ENCODE results near the gene EFTUD2. TPM values are rescaled to one million over a fixed set of nuclear protein-coding genes. Genes with fewer than 3 reads are reported as not detected.
"Not testable (repeated sequence)": the region's sequence is repeated elsewhere in the genome, so short reads cannot be mapped to it uniquely, and the experiment has no call there.

EFTUD2 gene
- total RNA-seq, 1 experiment from 2014 or later: 179 TPM

GRCh38 chr17:44828919-44829522 lies 70.2 kb downstream of the EFTUD2 start:
- DNase-seq (ENCODE audit: low read depth in 1 of 2, low spot score in 2 of 2): no peak
- Histone ChIP-seq H3K27me3 (replicated peaks) (no peaks in the 10 kb centered on the region), H3K4me1 (replicated peaks) (peaks cover 53% of the 10 kb centered on the region), H3K4me3 (peak overlapping the region; percentile 97), H3K27ac (peak overlapping the region; percentile 89), H3K9me3 (replicated peaks) (no peaks in the 10 kb centered on the region), H3K36me3 (peaks cover 17% of the 10 kb centered on the region)

DNA sequence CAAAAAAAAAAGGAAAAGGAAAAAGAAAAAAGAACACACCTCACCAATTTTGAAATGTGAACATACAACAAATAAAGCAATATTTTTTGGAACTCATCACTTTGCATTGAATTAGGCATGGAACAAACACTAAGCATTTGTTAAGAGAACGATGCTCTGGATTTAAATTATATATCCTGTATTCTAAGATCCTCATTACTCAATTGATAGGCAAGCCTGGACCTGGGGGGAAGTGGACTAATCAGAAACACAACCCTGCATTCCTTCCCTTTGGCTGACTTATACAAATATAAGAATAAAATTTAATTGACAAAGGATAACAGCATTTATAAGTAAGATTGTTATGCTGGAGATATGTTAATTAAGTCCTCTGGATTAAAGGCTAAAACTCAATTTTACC lies 71.4 kb downstream of the EFTUD2 start:
- DNase-seq (ENCODE audit: low read depth in 1 of 2, low spot score in 2 of 2): no peak
- Histone ChIP-seq H3K4me1 (replicated peaks) (peaks cover 65% of the 10 kb centered on the region), H3K27me3 (replicated peaks) (no peaks in the 10 kb centered on the region), H3K36me3 (peaks cover 20% of the 10 kb centered on the region), H3K4me3 (peak overlapping the region; percentile 97), H3K27ac (no peak overlapping the region), H3K9me3 (replicated peaks) (no peaks in the 10 kb centered on the region)

- DNase-seq (ENCODE audit: low read depth in 1 of 2, low spot score in 2 of 2): no peak
- H3K9me3 ChIP-seq (replicated peaks): no peaks in the 10 kb centered on the region
- no peak overlapping the region for H3K27ac ChIP-seq
- H3K27me3 ChIP-seq (replicated peaks): no peaks in the 10 kb centered on the region
- peaks cover 65% of the 10 kb centered on the region for H3K4me1 ChIP-seq (replicated peaks)
- H3K4me3 ChIP-seq: no peak overlapping the region
- peaks cover 21% of the 10 kb centered on the region for H3K36me3 ChIP-seq
Observed at GRCh38 chr17:44826123-44826790, 73.0 kb downstream of the EFTUD2 start.

DNA sequence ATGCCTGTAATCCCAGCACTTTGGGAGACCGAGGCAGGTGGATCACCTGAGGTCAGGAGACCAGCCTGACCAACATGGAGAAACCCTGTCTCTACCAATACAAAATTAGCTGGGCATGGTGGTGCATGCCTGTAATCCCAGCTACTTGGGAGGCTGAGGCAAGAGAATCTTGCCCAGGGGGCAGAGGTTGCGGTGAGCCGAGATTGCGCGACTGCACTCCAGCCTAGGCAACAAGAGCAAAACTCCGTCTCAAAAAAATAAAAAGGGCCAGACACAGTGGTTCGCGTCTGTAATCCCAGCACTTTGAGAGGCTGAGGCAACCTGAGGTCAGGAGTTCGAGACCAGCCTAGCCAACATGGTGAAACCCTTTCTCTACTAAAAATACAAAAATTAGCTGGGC lies 74.0 kb downstream of the EFTUD2 start:
- Histone ChIP-seq H3K4me1 (replicated peaks) (peaks cover 64% of the 10 kb centered on the region), H3K36me3 (peaks cover 24% of the 10 kb centered on the region)
- not testable (repeated sequence) for H3K27me3 ChIP-seq (replicated peaks); H3K9me3 ChIP-seq (replicated peaks); DNase-seq (ENCODE audit: low read depth in 1 of 2, low spot score in 2 of 2); H3K4me3 ChIP-seq; H3K27ac ChIP-seq

DNA sequence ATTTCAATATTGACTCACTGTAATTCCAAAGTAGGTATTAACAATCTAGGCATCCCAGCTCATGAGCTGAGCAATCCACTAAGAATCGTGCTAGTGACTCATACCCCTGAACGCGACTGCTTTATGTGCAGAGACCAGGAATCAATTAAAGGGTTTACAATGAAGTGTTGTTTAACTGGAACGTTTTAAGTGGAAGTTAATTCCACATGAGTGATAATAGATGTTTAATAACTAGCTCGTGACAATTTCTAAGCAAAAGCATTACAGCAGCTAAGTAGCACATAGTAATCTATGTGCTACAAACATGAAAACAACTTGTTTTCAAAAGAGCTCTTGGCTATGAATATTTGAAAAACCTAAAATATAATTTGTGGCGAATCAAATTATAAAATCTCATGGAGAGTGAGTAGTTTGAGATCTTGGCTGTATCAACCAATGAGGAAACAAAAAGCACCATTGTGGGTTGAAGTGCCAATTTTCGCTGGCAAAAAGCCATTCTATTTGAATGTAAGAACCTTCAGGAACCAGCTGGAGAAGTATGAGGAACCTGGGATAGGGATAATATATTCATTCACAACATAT lies 78.5 kb downstream of the EFTUD2 start:
- Histone ChIP-seq H3K27me3 (replicated peaks) (no peaks in the 10 kb centered on the region), H3K4me3 (no peak overlapping the region), H3K36me3 (peaks cover 17% of the 10 kb centered on the region; the same call in 1 of the 2 replicates), H3K9me3 (replicated peaks) (no peaks in the 10 kb centered on the region), H3K4me1 (replicated peaks) (peaks cover 61% of the 10 kb centered on the region), H3K27ac (peak overlapping the region; percentile 58)
- DNase-seq (ENCODE audit: low read depth in 1 of 2, low spot score in 2 of 2): peak; percentile 77 to 79

DNA sequence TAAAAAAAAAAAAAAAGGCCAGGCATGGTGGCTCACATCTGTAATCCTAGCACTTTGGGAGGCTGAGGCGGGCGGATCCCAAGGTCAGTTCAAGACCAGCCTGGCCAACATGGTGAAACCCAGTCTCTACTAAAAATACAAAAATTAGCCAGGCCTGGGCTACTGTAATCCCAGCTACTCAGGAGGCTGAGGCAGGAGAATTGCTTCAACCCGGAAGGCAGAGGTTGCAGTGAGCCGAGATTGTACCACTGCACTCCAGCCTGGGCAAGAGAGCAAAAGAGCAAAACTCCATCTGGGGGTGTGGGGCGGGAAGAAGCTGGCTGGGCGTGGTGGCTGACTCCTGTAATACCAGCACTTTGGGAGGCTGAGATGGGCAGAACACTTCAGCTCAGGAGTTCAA lies 80.7 kb downstream of the EFTUD2 start:
- not testable (repeated sequence) for H3K27ac ChIP-seq; DNase-seq (ENCODE audit: low read depth in 1 of 2, low spot score in 2 of 2); H3K27me3 ChIP-seq (replicated peaks); H3K9me3 ChIP-seq (replicated peaks); H3K4me3 ChIP-seq
- H3K4me1 ChIP-seq (replicated peaks): peaks cover 68% of the 10 kb centered on the region
- peaks cover 12% of the 10 kb centered on the region; the same call in 1 of the 2 replicates for H3K36me3 ChIP-seq

DNA sequence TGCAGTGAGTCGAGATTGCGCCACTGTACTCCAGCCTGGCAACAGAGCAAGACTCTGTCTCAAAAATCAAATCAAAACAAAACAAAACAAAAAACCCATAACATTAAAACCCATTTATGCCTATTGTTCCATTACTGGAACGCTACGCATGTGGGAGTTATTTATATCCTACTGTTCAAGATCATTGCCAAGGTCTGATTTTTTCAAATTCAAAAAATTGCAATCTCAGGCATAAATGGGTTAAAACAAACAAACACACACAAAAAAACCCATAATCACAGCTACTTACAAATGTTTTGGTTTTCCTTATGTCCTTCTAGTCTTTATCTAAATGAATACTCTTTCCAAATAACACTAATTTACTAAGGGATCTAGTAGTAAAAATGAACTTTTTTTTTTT lies 87.0 kb downstream of the EFTUD2 start:
- Histone ChIP-seq H3K4me1 (replicated peaks) (peaks cover 17% of the 10 kb centered on the region), H3K27me3 (replicated peaks) (no peaks in the 10 kb centered on the region), H3K36me3 (peaks cover 16% of the 10 kb centered on the region), H3K9me3 (replicated peaks) (no peaks in the 10 kb centered on the region), H3K27ac (no peak overlapping the region), H3K4me3 (no peak overlapping the region)
- DNase-seq (ENCODE audit: low read depth in 1 of 2, low spot score in 2 of 2): no peak

- not testable (repeated sequence) for H3K9me3 ChIP-seq (replicated peaks); H3K4me3 ChIP-seq; H3K27ac ChIP-seq; H3K4me1 ChIP-seq (replicated peaks); H3K27me3 ChIP-seq (replicated peaks)
- peaks cover 49% of the 10 kb centered on the region for H3K36me3 ChIP-seq
- DNase-seq (ENCODE audit: low read depth in 1 of 2, low spot score in 2 of 2): peak in 1 of 2 experiments; percentile 38
Observed at GRCh38 chr17:44808656-44809388, 90.4 kb downstream of the EFTUD2 start.

- H3K27me3 ChIP-seq (replicated peaks): no peaks in the 10 kb centered on the region
- peaks cover 55% of the 10 kb centered on the region for H3K36me3 ChIP-seq
- no peaks in the 10 kb centered on the region for H3K9me3 ChIP-seq (replicated peaks)
- DNase-seq (ENCODE audit: low read depth in 1 of 2, low spot score in 2 of 2): no peak
- no peaks in the 10 kb centered on the region for H3K4me1 ChIP-seq (replicated peaks)
- H3K27ac ChIP-seq: no peak overlapping the region
- H3K4me3 ChIP-seq: no peak overlapping the region
Observed at GRCh38 chr17:44808156-44808555, 91.1 kb downstream of the EFTUD2 start.

GRCh38 chr17:44807817-44808155 lies 91.5 kb downstream of the EFTUD2 start:
- Histone ChIP-seq H3K9me3 (replicated peaks) (no peaks in the 10 kb centered on the region), H3K4me1 (replicated peaks) (no peaks in the 10 kb centered on the region), H3K4me3 (no peak overlapping the region), H3K27me3 (replicated peaks) (no peaks in the 10 kb centered on the region), H3K36me3 (peaks cover 55% of the 10 kb centered on the region), H3K27ac (no peak overlapping the region)
- no peak for DNase-seq (ENCODE audit: low read depth in 1 of 2, low spot score in 2 of 2)

DNA sequence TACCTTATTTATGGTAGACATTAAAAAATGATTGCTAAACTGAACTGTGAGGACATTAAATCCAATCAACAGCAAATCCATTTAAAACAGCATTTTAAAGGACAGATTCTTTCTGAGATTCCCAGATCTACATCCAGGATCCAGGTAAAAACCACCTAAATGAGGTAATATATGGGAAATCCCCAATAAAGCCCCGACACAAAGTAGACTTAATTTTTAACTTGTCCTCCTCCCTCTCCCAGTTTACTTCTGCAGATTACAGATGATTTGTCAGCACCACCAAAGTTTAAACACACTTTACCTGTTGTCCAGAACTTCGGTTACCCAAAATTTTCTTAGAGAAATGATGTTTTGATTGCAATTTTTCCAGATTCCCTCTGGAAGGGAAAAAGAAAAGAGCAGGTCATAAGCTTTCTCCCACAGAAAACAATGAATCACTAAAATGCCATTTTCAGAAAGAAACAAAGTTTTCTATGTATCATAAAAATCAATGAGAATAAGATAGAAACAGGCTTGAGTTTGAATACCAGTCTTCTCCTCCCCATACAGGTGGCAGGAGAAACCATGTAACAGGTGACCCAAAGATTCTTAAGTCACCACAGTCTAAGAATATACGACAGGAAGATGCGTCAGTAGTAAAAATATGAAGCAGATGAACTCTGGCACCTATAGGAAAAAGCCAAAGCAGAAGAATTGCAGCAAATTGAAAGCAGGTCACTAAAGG lies 92.0 kb downstream of the EFTUD2 start:
- H3K4me1 ChIP-seq (replicated peaks): no peaks in the 10 kb centered on the region
- peaks cover 59% of the 10 kb centered on the region for H3K36me3 ChIP-seq
- H3K27ac ChIP-seq: no peak overlapping the region
- H3K9me3 ChIP-seq (replicated peaks): no peaks in the 10 kb centered on the region
- H3K4me3 ChIP-seq: no peak overlapping the region
- H3K27me3 ChIP-seq (replicated peaks): no peaks in the 10 kb centered on the region
- DNase-seq (ENCODE audit: low read depth in 1 of 2, low spot score in 2 of 2): no peak

GRCh38 chr17:44804302-44805089 lies 94.7 kb downstream of the EFTUD2 start:
- no peaks in the 10 kb centered on the region for H3K27me3 ChIP-seq (replicated peaks)
- no peaks in the 10 kb centered on the region for H3K9me3 ChIP-seq (replicated peaks)
- peak in 1 of 2 experiments; percentile 34 for DNase-seq (ENCODE audit: low read depth in 1 of 2, low spot score in 2 of 2)
- no peak overlapping the region for H3K27ac ChIP-seq
- H3K4me1 ChIP-seq (replicated peaks): no peaks in the 10 kb centered on the region
- peaks cover 80% of the 10 kb centered on the region for H3K36me3 ChIP-seq
- H3K4me3 ChIP-seq: no peak overlapping the region

DNA sequence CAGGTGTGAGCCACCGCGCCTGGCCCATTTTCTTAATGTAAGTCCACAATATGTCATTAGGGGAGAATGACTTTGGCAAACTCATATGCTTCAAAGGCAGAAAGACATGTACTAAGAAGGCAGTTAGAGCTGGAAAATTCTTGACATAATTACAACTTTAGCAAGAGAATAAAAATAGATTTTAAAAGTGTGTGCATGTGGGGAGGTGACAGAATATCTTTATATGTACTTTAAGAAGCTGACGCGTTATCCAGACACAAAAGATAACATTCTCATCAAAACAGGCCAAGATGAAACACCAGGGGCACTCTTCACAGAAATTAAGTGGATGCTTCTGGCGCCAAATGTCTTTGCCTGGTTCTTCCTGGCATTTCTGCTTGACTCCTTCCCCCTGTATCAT lies 97.4 kb downstream of the EFTUD2 start:
- H3K27ac ChIP-seq: no peak overlapping the region
- no peak for DNase-seq (ENCODE audit: low read depth in 1 of 2, low spot score in 2 of 2)
- H3K4me3 ChIP-seq: no peak overlapping the region
- peaks cover 20% of the 10 kb centered on the region for H3K4me1 ChIP-seq (replicated peaks)
- no peaks in the 10 kb centered on the region for H3K9me3 ChIP-seq (replicated peaks)
- no peaks in the 10 kb centered on the region for H3K27me3 ChIP-seq (replicated peaks)
- peaks cover 95% of the 10 kb centered on the region for H3K36me3 ChIP-seq

Data from SJSA1 (cell line).